ENCODE results near the gene NOS3. TPM values are rescaled to one million over a fixed set of nuclear protein-coding genes. Genes with fewer than 3 reads are reported as not detected.

The NOS3 gene
- total RNA-seq, 1 donor from 2014 or later: 12.8 TPM

DNA sequence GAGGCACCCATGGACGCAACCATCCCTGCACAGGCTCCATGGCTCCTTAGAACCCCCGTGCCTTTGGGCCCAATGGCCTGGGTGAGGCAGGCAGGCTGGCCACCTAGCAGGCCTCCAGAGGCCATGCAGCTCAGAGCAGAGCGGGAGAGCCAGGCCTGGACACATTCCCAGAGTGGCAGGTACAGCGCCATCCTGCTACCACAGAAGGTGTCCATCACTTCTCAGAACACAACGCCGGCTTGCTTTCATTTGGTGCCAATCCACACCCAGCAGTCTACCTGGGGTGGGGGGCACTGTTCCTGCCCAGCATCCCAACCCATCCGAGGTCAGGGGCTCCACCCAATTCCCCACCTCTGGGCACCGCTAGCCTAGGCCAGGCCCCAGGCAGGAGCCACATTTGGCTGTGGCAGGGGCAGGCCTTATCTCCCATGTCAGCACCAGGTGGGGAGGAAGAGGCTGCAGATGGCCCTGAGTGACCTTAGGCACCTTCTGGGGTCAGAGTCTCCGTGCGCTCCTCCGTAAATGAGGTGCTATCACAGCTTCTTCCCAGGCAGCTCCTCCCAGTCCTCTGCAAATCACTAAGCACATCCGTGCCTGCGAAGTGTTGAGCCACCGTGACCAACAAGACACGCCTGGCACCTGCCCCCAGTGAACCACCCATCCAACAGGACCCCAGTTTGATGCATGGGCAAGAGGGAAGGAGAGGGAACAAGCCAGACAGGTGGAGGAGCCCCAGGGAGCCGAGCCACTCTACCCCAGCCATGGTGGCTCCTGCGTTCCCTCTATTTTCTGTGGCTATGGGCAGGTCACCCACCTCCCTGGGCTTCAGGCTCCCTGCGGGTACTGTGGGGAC is 26.9 kb upstream of the NOS3 start:
- no peak overlapping the region for H3K27ac Mint-ChIP-seq
- H3K27me3 Mint-ChIP-seq (ENCODE audit: insufficient read depth): peaks cover 26% of the 10 kb centered on the region
- no peak for DNase-seq (ENCODE audit: low spot score)
- H3K36me3 Mint-ChIP-seq (ENCODE audit: low read depth): no peaks in the 10 kb centered on the region
- intact Hi-C loops (cut with micrococcal nuclease): loop anchor here (1.0 kb wide), 4 partner anchors 22 to 208 kb away; no protein-coding TSS in a partner anchor
- H3K4me1 Mint-ChIP-seq (ENCODE audit: low read depth): no peaks in the 10 kb centered on the region
- no peaks in the 10 kb centered on the region for H3K9me3 Mint-ChIP-seq
- H3K4me3 Mint-ChIP-seq: no peak overlapping the region

DNA sequence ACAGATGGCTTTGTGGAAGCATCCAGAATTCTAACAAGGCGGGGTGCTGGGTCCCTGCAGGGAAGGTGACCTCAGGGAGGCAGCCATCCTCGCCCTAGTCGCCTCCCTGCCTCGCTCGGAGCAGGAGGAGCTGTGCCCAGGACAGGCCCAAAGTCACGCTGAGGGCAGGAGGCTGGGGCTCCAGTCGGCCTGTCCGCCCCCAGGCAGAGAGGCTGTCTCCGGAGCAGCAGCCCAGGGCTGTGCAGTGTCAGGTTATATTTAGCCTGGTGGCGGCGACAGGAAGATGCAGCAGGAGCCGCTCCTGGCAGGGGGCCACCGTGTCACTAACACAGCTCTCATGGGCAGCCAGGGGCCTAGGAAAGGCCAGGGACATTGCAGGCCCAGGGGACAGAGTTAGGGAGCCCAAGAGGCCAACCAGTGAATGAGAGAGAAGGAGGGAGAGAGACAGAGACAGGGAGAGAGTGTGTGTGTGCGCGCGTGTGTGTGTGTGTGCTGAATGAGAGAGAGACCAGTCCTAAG is 26.2 kb upstream of the NOS3 start:
- Mint-ChIP-seq H3K4me1 (ENCODE audit: low read depth) (no peaks in the 10 kb centered on the region), H3K27me3 (ENCODE audit: insufficient read depth) (peaks cover 21% of the 10 kb centered on the region), H3K36me3 (ENCODE audit: low read depth) (no peaks in the 10 kb centered on the region), H3K4me3 (no peak overlapping the region), H3K9me3 (no peaks in the 10 kb centered on the region), H3K27ac (no peak overlapping the region)
- DNase-seq (ENCODE audit: low spot score): no peak
- intact Hi-C loops (cut with micrococcal nuclease): no loop called here

DNA sequence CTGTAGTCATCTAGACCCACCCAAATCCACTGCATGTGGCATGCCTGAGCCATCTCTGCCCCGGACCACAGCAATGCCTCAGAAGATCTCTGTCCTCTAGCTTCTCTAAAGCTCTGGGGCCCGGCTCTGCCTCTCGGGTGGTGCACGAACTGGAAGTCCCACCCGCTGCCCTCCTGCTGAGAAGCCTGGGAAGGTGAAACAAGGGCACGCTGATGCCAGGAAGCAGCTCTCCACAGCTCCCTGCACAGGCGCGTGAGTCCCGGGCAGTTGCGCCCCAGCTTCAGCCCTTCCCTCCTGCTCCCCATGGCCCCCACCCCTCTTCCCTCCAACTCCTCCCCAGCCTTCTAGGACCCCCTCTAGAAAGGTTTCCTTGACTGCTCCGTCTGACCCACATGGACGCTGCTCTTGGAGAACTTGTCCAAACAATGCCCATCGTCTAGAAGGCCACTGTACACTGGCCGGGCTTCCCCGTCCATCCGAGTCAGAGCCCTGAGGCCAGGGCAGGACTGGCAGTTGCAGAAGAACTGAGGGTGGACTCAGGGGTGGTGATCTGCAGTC is 25.5 kb upstream of the NOS3 start:
- Mint-ChIP-seq H3K9me3 (no peaks in the 10 kb centered on the region), H3K27me3 (ENCODE audit: insufficient read depth) (peaks cover 17% of the 10 kb centered on the region), H3K36me3 (ENCODE audit: low read depth) (no peaks in the 10 kb centered on the region), H3K4me3 (no peak overlapping the region), H3K27ac (no peak overlapping the region), H3K4me1 (ENCODE audit: low read depth) (no peaks in the 10 kb centered on the region)
- intact Hi-C loops (cut with micrococcal nuclease): no loop called here
- DNase-seq (ENCODE audit: low spot score): no peak

GRCh38 chr7:150966002-150966401 is 24.8 kb upstream of the NOS3 start:
- intact Hi-C loops (cut with micrococcal nuclease): loop anchor here (1.0 kb wide), 1 partner anchor 8 kb away; no protein-coding TSS in a partner anchor
- no peaks in the 10 kb centered on the region for H3K36me3 Mint-ChIP-seq (ENCODE audit: low read depth)
- no peak overlapping the region for H3K4me3 Mint-ChIP-seq
- no peaks in the 10 kb centered on the region for H3K4me1 Mint-ChIP-seq (ENCODE audit: low read depth)
- H3K27me3 Mint-ChIP-seq (ENCODE audit: insufficient read depth): peaks cover 15% of the 10 kb centered on the region
- H3K9me3 Mint-ChIP-seq: no peaks in the 10 kb centered on the region
- H3K27ac Mint-ChIP-seq: no peak overlapping the region
- no peak for DNase-seq (ENCODE audit: low spot score)

- H3K36me3 Mint-ChIP-seq (ENCODE audit: low read depth): no peaks in the 10 kb centered on the region
These were observed 23.5 kb upstream of the NOS3 start for GRCh38 chr7:150967349-150967748.

GRCh38 chr7:150968056-150968733 is 22.6 kb upstream of the NOS3 start:
- intact Hi-C loops (cut with micrococcal nuclease): no loop called here
- no peak overlapping the region for H3K27ac Mint-ChIP-seq
- H3K27me3 Mint-ChIP-seq (ENCODE audit: insufficient read depth): peaks cover 12% of the 10 kb centered on the region
- no peak overlapping the region for H3K4me3 Mint-ChIP-seq
- no peaks in the 10 kb centered on the region for H3K9me3 Mint-ChIP-seq
- H3K36me3 Mint-ChIP-seq (ENCODE audit: low read depth): no peaks in the 10 kb centered on the region
- H3K4me1 Mint-ChIP-seq (ENCODE audit: low read depth): no peaks in the 10 kb centered on the region
- no peak for DNase-seq (ENCODE audit: low spot score)

More at GRCh38 chr7:150967349-150967748, 23.5 kb upstream of the NOS3 start:
- H3K27me3 Mint-ChIP-seq (ENCODE audit: insufficient read depth): peaks cover 13% of the 10 kb centered on the region
- H3K9me3 Mint-ChIP-seq: no peaks in the 10 kb centered on the region
- H3K27ac Mint-ChIP-seq: no peak overlapping the region
- intact Hi-C loops (cut with micrococcal nuclease): no loop called here
- no peak overlapping the region for H3K4me3 Mint-ChIP-seq
- DNase-seq (ENCODE audit: low spot score): no peak
- H3K4me1 Mint-ChIP-seq (ENCODE audit: low read depth): no peaks in the 10 kb centered on the region

GRCh38 chr7:150968734-150969372 is 22.0 kb upstream of the NOS3 start:
- intact Hi-C loops (cut with micrococcal nuclease): no loop called here

GRCh38 chr7:150969475-150969874 is 21.3 kb upstream of the NOS3 start:
- no peak overlapping the region for H3K4me3 Mint-ChIP-seq
- intact Hi-C loops (cut with micrococcal nuclease): no loop called here
- H3K4me1 Mint-ChIP-seq (ENCODE audit: low read depth): peaks cover 5% of the 10 kb centered on the region
- no peaks in the 10 kb centered on the region for H3K36me3 Mint-ChIP-seq (ENCODE audit: low read depth)
- DNase-seq (ENCODE audit: low spot score): no peak
- peaks cover 12% of the 10 kb centered on the region for H3K27me3 Mint-ChIP-seq (ENCODE audit: insufficient read depth)
- no peaks in the 10 kb centered on the region for H3K9me3 Mint-ChIP-seq
- no peak overlapping the region for H3K27ac Mint-ChIP-seq

More at GRCh38 chr7:150968734-150969372, 22.0 kb upstream of the NOS3 start:
- Mint-ChIP-seq H3K9me3 (no peaks in the 10 kb centered on the region), H3K27ac (no peak overlapping the region), H3K36me3 (ENCODE audit: low read depth) (no peaks in the 10 kb centered on the region), H3K4me3 (no peak overlapping the region), H3K27me3 (ENCODE audit: insufficient read depth) (peaks cover 12% of the 10 kb centered on the region), H3K4me1 (ENCODE audit: low read depth) (no peaks in the 10 kb centered on the region)
- DNase-seq (ENCODE audit: low spot score): no peak

DNA sequence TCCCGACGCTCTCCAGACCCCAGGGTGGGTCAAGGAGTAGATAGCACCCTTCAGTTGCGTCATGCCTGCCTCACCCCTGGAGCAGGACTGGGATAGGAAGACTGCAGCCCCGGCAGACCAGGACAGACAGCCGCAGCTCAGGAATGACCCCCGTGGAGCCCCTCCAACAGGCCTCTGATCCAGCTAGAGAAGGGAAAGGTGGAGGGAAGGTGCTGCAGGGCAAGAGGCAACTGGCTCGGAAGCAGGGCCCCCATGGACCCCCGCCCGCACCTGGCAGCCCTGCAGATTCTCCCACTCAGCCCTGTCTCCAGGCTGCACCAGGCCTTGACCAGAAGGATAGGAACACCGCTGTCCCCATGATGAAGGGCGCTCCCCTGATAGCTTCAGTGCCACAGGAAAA is 20.4 kb upstream of the NOS3 start:
- DNase-seq (ENCODE audit: low spot score): no peak
- intact Hi-C loops (cut with micrococcal nuclease): no loop called here
- H3K4me3 Mint-ChIP-seq: no peak overlapping the region
- H3K27ac Mint-ChIP-seq: no peak overlapping the region
- peaks cover 13% of the 10 kb centered on the region for H3K27me3 Mint-ChIP-seq (ENCODE audit: insufficient read depth)
- H3K36me3 Mint-ChIP-seq (ENCODE audit: low read depth): no peaks in the 10 kb centered on the region
- H3K4me1 Mint-ChIP-seq (ENCODE audit: low read depth): peaks cover 11% of the 10 kb centered on the region
- H3K9me3 Mint-ChIP-seq: no peaks in the 10 kb centered on the region

GRCh38 chr7:150971242-150972022 is 19.4 kb upstream of the NOS3 start:
- intact Hi-C loops (cut with micrococcal nuclease): no loop called here
- Mint-ChIP-seq H3K4me3 (no peak overlapping the region), H3K27me3 (ENCODE audit: insufficient read depth) (peaks cover 20% of the 10 kb centered on the region), H3K36me3 (ENCODE audit: low read depth) (no peaks in the 10 kb centered on the region), H3K4me1 (ENCODE audit: low read depth) (peaks cover 13% of the 10 kb centered on the region), H3K27ac (no peak overlapping the region), H3K9me3 (no peaks in the 10 kb centered on the region)
- DNase-seq (ENCODE audit: low spot score): no peak

- intact Hi-C loops (cut with micrococcal nuclease): no loop called here
- Mint-ChIP-seq H3K4me1 (ENCODE audit: low read depth) (peaks cover 17% of the 10 kb centered on the region), H3K9me3 (no peaks in the 10 kb centered on the region), H3K27me3 (ENCODE audit: insufficient read depth) (peaks cover 21% of the 10 kb centered on the region), H3K36me3 (ENCODE audit: low read depth) (peaks cover 2% of the 10 kb centered on the region), H3K4me3 (no peak overlapping the region), H3K27ac (no peak overlapping the region)
- no peak for DNase-seq (ENCODE audit: low spot score)
These were observed 18.8 kb upstream of the NOS3 start for GRCh38 chr7:150972023-150972468.

DNA sequence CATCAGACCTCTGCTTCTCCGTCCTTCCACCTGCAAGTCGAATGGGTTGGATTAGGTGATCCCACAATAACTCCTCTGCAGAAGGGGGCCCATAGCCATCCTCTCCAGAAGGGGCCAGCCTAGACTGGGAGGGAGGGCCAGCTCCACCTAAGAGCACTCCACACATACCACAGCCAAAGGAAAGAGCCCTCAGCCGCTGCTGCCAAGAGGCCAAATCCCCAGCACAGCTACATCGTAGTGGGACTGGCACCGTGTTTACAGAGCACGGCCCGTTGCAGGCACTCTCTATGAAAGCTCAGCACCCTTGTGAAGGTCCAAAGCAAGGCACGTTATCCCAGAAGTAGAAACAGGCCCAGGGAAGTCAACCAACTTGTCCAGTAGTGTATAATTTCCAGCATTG is 18.1 kb upstream of the NOS3 start:
- peaks cover 23% of the 10 kb centered on the region for H3K4me1 Mint-ChIP-seq (ENCODE audit: low read depth)
- H3K27ac Mint-ChIP-seq: no peak overlapping the region
- peaks cover 23% of the 10 kb centered on the region for H3K27me3 Mint-ChIP-seq (ENCODE audit: insufficient read depth)
- H3K9me3 Mint-ChIP-seq: no peaks in the 10 kb centered on the region
- no peak overlapping the region for H3K4me3 Mint-ChIP-seq
- H3K36me3 Mint-ChIP-seq (ENCODE audit: low read depth): peaks cover 2% of the 10 kb centered on the region
- intact Hi-C loops (cut with micrococcal nuclease): no loop called here
- DNase-seq (ENCODE audit: low spot score): no peak
